ENCODE data around the gene NAA16.
"Not testable (repeated sequence)": the region's sequence is repeated elsewhere in the genome, so short reads cannot be mapped to it uniquely, and the experiment has no call there.

NAA16 gene

GRCh38 chr13:41306271-41307145, 4.6 kb upstream of the NAA16 start:
- no peak for DNase-seq

- no peak for DNase-seq
These were observed 3.0 kb upstream of the NAA16 start for GRCh38 chr13:41307884-41308640.

DNA sequence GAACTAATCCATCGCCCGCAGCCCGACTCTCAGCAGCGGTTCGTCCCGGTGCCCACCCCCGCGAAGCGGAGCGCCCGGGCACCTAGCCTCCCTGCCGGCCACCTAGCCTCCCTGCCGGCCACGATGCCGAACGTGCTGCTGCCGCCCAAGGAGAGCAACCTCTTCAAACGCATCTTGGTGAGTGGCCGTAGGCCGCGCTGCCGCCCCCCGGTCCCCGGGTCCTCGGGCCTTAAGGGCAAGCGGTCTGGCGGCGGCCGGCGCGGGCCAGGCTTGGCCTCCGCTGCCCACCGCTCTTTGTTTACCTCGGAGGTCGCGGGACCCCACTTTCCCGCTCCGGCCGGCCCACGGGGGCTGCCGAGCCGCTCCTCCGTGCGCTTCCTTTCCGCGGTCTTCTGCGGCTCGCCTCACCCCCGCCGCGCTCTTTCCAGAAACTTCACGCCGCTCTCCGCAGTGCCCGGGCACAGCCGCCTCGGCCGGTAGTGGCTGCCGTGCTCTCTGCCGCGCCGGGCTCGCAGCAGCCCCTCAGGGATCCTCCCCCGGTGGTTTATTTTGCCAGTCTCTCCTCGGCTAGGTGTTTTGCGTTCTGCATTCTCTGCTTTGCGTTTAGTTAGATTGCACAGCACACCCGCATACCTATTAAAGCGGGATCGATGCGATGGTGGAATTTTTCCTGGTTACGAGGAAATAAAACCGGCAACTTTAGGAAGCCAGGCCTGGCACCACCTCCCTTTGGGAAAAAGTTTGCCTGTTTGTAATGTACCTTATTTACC, 524 bp downstream of the NAA16 start:
- peak; percentile 26 for DNase-seq

DNA sequence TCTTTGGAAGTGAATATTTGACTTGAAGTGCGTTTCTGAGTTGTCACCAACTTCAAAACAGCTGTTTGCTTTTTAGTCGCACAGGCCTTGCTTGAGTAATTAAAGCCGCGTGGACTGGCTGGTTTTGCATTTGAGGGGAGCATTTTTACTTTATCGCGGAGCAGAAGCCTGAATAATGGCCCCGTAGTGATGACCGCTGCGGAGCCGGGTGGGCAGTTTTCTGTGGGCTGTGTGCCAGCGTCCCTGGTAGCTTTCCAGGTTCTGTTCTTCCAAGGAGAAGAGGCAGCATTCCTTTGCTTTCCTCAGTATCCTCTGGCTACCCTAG, 1.1 kb downstream of the NAA16 start:
- no peak for DNase-seq

DNA sequence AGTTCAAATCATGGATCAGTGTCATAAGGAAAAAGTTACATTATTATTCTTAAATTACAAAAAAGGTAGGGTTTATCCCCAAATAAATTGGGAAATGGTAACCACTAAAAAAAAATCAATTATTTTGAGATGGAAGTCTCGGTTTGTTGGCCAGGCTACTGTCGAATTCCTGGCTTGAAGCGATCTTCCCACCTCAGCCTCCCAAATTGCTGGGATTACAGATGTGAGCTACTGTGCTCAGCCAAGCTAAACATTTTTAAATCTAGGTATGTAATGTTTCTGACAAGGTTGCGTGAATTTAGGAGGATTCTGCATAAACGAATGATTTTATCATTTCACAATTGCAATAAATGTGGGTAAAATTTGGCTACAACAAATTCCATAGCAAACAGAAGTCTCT, 2.0 kb downstream of the NAA16 start:
- DNase-seq: no peak

DNA sequence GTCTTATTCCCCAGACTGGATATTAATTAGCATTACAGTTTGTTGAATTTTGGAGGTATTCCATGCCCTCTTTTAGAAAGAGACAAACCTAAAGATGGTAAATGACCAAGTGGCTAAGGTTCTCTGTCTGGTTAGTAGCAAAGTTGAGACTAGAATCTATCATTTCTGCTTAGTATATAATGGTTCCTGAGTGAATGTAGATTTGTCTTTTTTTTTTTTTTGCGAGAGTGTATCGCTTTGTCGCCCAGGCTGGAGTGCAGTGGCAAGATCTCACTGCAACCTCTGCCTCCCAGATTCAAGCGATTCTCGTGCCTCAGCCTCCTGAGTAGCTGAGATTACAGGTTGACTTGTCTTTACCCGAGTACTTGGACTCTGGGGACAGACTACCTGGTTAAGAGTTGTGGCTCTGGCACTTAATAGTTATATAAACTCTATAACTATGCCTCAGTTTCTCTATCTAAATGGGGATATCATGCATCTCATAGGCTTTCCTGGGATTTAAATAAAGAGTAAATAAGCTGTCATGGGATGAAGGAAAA, 2.7 kb downstream of the NAA16 start:
- DNase-seq: no peak

- DNase-seq: no peak
These were observed 4.5 kb downstream of the NAA16 start for GRCh38 chr13:41315443-41316047.

DNA sequence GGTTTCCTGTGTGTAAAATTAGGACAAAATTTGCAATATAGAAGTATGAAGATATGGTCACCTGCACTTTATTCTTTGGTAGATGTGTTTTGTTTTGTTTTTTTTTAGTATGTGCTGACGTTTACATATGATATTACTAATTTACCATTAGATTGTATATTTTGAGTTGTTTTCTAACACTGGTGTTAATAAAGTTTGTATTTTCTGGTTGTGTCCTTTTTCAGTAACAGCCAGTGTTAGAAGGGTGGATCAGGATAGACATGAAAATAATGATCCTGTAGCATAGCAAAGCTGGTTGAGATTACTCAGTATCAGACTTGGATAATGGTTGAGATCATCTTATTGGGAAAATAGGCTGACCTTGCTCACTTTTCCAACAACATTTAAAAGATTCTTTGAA, 6.2 kb downstream of the NAA16 start:
- DNase-seq: no peak

DNA sequence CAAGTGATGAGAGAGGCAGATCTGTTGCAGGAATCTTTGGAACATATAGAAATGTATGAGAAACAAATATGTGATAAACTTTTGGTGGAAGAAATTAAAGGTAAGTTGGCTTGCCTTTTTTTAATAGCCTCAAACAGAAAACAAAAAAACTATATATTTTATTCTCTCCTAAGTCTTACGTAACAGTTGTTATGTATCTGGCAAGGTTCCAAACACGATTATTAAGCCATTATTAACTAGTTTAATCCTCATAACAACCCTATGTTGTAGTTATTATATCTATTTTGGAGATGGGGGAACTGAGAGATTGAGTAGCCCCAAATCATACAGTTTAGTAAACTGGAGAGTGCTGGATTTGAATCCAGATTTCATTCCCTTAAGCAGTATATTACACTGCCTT, 14.7 kb downstream of the NAA16 start:
- DNase-seq: no peak

DNA sequence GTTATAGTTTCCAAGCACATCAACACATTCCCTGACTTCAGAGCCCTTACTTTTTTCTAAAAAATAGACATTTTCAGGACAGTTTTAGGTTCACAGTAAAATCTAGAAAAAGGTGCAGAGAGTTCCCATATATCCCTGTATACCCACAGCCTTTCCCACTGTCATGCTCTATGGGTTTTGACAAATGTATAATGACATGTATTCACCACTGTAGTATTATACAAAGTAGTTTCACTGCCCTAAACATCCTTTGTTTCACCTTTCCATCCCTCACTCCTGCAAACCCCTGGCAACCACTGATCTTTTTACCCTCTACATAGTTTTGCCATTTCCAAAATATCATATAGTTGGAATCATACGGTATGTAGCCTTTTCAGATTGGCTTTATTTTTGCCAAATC, 15.6 kb downstream of the NAA16 start:
- DNase-seq: no peak

GRCh38 chr13:41327994-41328790, 17.1 kb downstream of the NAA16 start:
- DNase-seq: no peak

GRCh38 chr13:41332829-41333228, 21.8 kb downstream of the NAA16 start:
- DNase-seq: no peak

- DNase-seq: no peak
These were observed 23.7 kb downstream of the NAA16 start for GRCh38 chr13:41334810-41335209.

GRCh38 chr13:41344358-41344757, 33.3 kb downstream of the NAA16 start:
- DNase-seq: no peak

GRCh38 chr13:41345165-41345913, 34.3 kb downstream of the NAA16 start:
- DNase-seq: no peak

DNA sequence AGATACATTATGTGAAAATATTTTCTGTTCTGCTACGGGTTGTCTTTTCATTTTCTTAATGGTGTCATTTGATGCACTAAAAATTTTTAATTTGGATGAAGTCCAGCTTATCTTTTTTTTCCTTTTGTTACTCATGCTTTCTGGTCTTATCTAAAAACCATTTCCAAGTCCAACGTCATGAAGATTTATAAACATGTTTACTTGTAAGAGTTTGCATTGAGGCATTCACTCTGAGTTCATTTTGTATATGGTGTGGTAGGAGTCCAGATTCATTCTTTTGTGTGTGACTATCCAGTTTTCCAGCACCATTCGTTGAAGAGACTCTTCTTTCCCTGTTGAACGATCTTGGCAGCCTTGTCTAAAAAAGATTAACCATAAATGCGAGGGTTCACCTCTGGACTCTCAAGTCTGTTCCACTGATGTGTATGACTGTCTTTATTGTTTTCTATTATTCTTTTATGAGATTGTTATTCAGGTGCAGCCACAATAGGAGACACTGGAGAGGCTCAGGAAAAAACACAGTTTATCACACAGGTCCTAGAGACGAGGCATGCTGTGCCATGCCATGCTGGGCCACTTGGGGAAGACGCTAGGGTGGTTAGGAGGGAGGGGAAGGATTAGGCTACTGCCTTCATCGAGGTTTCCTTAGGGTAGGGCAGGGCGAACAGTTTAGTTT, 35.0 kb downstream of the NAA16 start:
- DNase-seq: no peak

- DNase-seq: peak; percentile 48
These were observed 42.1 kb downstream of the NAA16 start for GRCh38 chr13:41352935-41353840.

DNA sequence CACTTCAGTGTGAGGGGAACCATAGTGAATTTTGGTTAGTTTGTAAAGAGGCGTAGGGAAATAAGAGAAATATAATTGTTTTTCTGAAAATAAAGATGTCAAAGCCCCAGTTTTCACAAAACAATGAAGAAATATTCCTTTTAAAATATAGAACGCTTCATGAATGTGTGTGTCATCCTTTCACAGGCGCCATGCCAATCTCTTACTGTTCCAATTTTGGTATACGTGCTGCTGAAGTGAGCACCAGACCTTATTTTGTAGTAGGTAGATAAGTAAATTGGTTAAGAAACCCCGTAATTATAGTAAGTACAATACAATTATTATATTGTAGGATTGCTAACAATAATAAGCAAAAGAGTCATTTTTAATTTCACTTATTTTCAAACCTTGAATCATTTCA, 43.3 kb downstream of the NAA16 start:
- DNase-seq: no peak

DNA sequence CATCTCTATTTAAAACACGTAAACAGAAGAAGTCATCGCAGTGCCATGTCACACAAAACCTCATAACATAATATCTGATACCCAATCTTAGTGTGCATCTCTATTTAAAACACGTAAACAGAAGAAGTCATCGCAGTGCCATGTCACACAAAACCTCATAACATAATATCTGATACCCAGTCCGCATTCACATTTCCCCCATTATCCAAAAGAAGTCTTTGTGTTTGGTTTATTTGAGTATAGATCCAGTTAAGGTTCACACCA, 45.2 kb downstream of the NAA16 start:
- not testable (repeated sequence) for DNase-seq

- no peak for DNase-seq
These were observed 45.7 kb downstream of the NAA16 start for GRCh38 chr13:41356786-41357185.
